T-cell (primary cell): Measurements from ENCODE around the gene PRDX2. TPM values are rescaled to one million over a fixed set of nuclear protein-coding genes. Genes with fewer than 3 reads are reported as not detected.
"Not testable (repeated sequence)": the region's sequence is repeated elsewhere in the genome, so short reads cannot be mapped to it uniquely, and the experiment has no call there.

Experiments used
- ATAC-seq, 4 experiments: fragments of 200-7000 bp in 3 of 4; fragments of 150-1000 bp in 1 of 4; cut with Tn5 transposase; replicated peaks in 1 of 4; 1 replicate in 3 of 4; 2 replicates in 1 of 4; pipeline ENCODE4 v1.10.0; 2021; ENCODE audit warnings: moderate library complexity in 3 of 4, mild to moderate bottlenecking in 2 of 4, moderate number of reproducible peaks in 1 of 4
- CTCF ChIA-PET, 2 donors: fragments of 300-600 bp; sonication (Branson Sonifier 250); formaldehyde crosslinking; loops; one replicate each; lab custom pipeline; 2022; ENCODE audit warnings: antibody characterized with exemption in 2 of 2; lab: Charles Lee
- POLR2A ChIA-PET, 2 donors: fragments of 300-600 bp; sonication (Branson Sonifier 250); formaldehyde crosslinking; loops; one replicate each; lab custom pipeline; 2022; ENCODE audit warnings: antibody characterized with exemption in 2 of 2; lab: Charles Lee
- DNase-seq, 35 experiments: peaks; one replicate each; pipeline versions ENCODE4 v3.0.0 to v3.0.0-alpha.2; 2013 to 2023
- H3K27ac ChIP-seq: one replicate; pipeline ENCODE4 v1.5.1; 2013; ENCODE audit warnings: low read length
- H3K27me3 ChIP-seq, 2 experiments: replicated peaks in 1 of 2; 1 replicate in 1 of 2; 2 replicates in 1 of 2; pipeline versions ENCODE4 v1.6.1 to v1.7.0; 2013; ENCODE audit warnings: low read length in 1 of 2, mixed read lengths in 1 of 2; ENCODE audit not compliant: control insufficient read depth in 2 of 2, insufficient read depth in 2 of 2; ENCODE audit errors: extremely low read depth in 1 of 2
- H3K36me3 ChIP-seq, 2 donors: 1 replicate in 1 of 2; 2 replicates in 1 of 2; pipeline versions ENCODE4 v1.6.1 to v1.7.0; 2013; ENCODE audit warnings: low read length in 1 of 2; ENCODE audit not compliant: control insufficient read depth in 2 of 2, insufficient read depth in 1 of 2; ENCODE audit errors: extremely low read depth in 1 of 2
- H3K4me1 ChIP-seq, 2 experiments: 1 replicate in 1 of 2; 2 replicates in 1 of 2; pipeline versions ENCODE4 v1.6.1 to v1.7.0; 2013; ENCODE audit warnings: low read length in 2 of 2, mixed read lengths in 1 of 2; ENCODE audit not compliant: insufficient read depth in 2 of 2, control insufficient read depth in 1 of 2; ENCODE audit errors: extremely low read depth in 1 of 2
- H3K4me3 ChIP-seq, 2 donors: 1 replicate in 1 of 2; 2 replicates in 1 of 2; pipeline versions ENCODE4 v1.5.1 to v1.7.0; 2013; ENCODE audit warnings: mild to moderate bottlenecking in 2 of 2, low read length in 1 of 2, moderate library complexity in 1 of 2; ENCODE audit not compliant: control insufficient read depth in 1 of 2; ENCODE audit errors: extremely low read depth in 1 of 2
- H3K9me3 ChIP-seq: 2 replicates; pipeline ENCODE4 v1.7.0; 2013
- H3K27ac Mint-ChIP-seq, 2 donors: one replicate each; pipeline ENCODE4 v1.8.0; 2020 to 2021; ENCODE audit warnings: mild to moderate bottlenecking in 2 of 2, mixed read lengths in 2 of 2
- H3K27me3 Mint-ChIP-seq, 2 donors: one replicate each; pipeline ENCODE4 v1.8.0; 2021 to 2022; ENCODE audit warnings: mixed read lengths in 2 of 2
- H3K36me3 Mint-ChIP-seq: one replicate; pipeline ENCODE4 v1.8.0; 2021; ENCODE audit warnings: mixed read lengths
- H3K4me1 Mint-ChIP-seq, 3 donors: one replicate each; pipeline ENCODE4 v1.8.0; 2020 to 2022; ENCODE audit warnings: mixed read lengths in 3 of 3, mild to moderate bottlenecking in 1 of 3
- H3K4me3 Mint-ChIP-seq, 3 donors: one replicate each; pipeline ENCODE4 v1.8.0; 2020 to 2022; ENCODE audit warnings: mild to moderate bottlenecking in 3 of 3, mixed read lengths in 3 of 3, moderate library complexity in 3 of 3
- H3K9me3 Mint-ChIP-seq, 3 donors: one replicate each; pipeline ENCODE4 v1.8.0; 2020 to 2022; ENCODE audit warnings: mixed read lengths in 3 of 3
- WGBS: methylation state at CpG from one replicate; pipeline ENCODE4 v1.1.5; 2013; ENCODE audit warnings: missing lambda C conversion rate; ENCODE audit not compliant: insufficient coverage; 5-methylcytosine and 5-hydroxymethylcytosine counted together
- total RNA-seq, 35 experiments: library from RNA in 6 of 35; stranded (reverse) in 6 of 35; fragments of 120-200 nt in 1 of 35; gene quantifications; one replicate each; pipeline versions ENCODE4 v1.2.1 to v1.2.4 and lab custom pipeline; 2013 to 2026

The PRDX2 gene
- total RNA-seq (100 to 1,000 TPM in 3 of 5 donors, 10 to 100 TPM in 2; 94.5 to 150 (median 134) TPM), total RNA-seq (lab: John Stamatoyannopoulos, UW) (21.8 to 136 (median 60.2) reads per million in 29 experiments)
- 128 TPM for total RNA-seq (2013)

- H3K4me1 ChIP-seq = peaks cover 6 to 37% of the 10 kb centered on the region in 2 experiments
- H3K27me3 ChIP-seq = peaks cover 0 to 2% of the 10 kb centered on the region in 2 experiments
- peak within 1 kb of the TSS; percentile 76 to 85 for H3K27ac Mint-ChIP-seq
- no peaks in the 10 kb centered on the region for H3K27me3 Mint-ChIP-seq
- ChIA-PET POLR2A (interaction anchor here (0.6 kb wide), 2 partner anchors 25 to 1604 kb away, joined by 3 to 7 read pairs; no protein-coding TSS in a partner anchor), CTCF (interaction anchor here in 1 of 2 donors (0.6 kb wide), 1 partner anchor 290 kb away, joined by 4 read pairs; no protein-coding TSS in a partner anchor)
- peaks cover 24 to 33% (median 29%) of the 10 kb centered on the region in 3 donors for H3K4me1 Mint-ChIP-seq
- H3K4me3 Mint-ChIP-seq = peak within 1 kb of the TSS; percentile 86 to 87 (median 86)
- H3K4me3 ChIP-seq = peak within 1 kb of the TSS; percentile 93 to 96
- peaks cover 0 to 20% of the 10 kb centered on the region in 2 donors for H3K36me3 ChIP-seq
- DNase-seq (peak in 27 of 35 experiments; percentile 33 to 83 (median 58)), ATAC-seq (peak; percentile 22 to 80 (median 78))
- H3K36me3 Mint-ChIP-seq = peaks cover under 1% of the 10 kb centered on the region
- no peaks in the 10 kb centered on the region for H3K9me3 Mint-ChIP-seq
- WGBS = under 1% methylated on average over 77 of the region's 78 CpGs
- no peaks in the 10 kb centered on the region for H3K9me3 ChIP-seq
- H3K27ac ChIP-seq = peak within 1 kb of the TSS; percentile 65
Observed at GRCh38 chr19:12801466-12802266, at the start of gene PRDX2, which contains the start of gene THSD8. TSS of gene PRDX2 (minus strand) at chr19:12801800. CDS start at chr19:12801261, 539 bp downstream. TSS of gene THSD8 (plus strand) at chr19:12802069. CDS start at chr19:12802072, 3 bp downstream.

GRCh38 chr19:12847159-12848139, 45.8 kb upstream of the PRDX2 start:
- CTCF ChIA-PET = interaction anchor here (0.5 to 1.2 kb wide), 18 partner anchors 10 to 1597 kb away, joined by 3 to 7 read pairs (median 4); partner anchors contain the start of gene RNASEH2A (in 1 of the 2)
- Histone ChIP-seq H3K4me1 (peaks cover 0 to 11% of the 10 kb centered on the region in 2 experiments), H3K27ac (no peak overlapping the region), H3K4me3 (peak overlapping the region; percentile 11 to 15), H3K36me3 (no peaks in the 10 kb centered on the region), H3K9me3 (no peaks in the 10 kb centered on the region), H3K27me3 (peaks cover 5 to 57% of the 10 kb centered on the region in 2 experiments)
- Mint-ChIP-seq H3K36me3 (no peaks in the 10 kb centered on the region), H3K27ac (no peak overlapping the region), H3K4me1 (peaks cover 0 to 8% (median 6%) of the 10 kb centered on the region in 3 donors), H3K27me3 (peaks cover 24 to 37% of the 10 kb centered on the region in 2 donors), H3K9me3 (no peaks in the 10 kb centered on the region), H3K4me3 (peak overlapping the region; percentile 17 to 45 (median 36))
- POLR2A ChIA-PET = interaction anchor here (0.6 kb wide), 4 partner anchors 25 to 55 kb away, joined by 3 to 8 read pairs (median 4); no protein-coding TSS in a partner anchor
- peak; percentile 32 to 86 (median 66) for DNase-seq
- 9% methylated on average over 57 of the region's 69 CpGs for WGBS
- ATAC-seq = peak; percentile 93 to 97 (median 96)

GRCh38 chr19:12846613-12847012, 45.0 kb upstream of the PRDX2 start:
- H3K4me1 Mint-ChIP-seq, H3K9me3 ChIP-seq, H3K36me3 ChIP-seq, H3K9me3 Mint-ChIP-seq, H3K4me3 Mint-ChIP-seq, DNase-seq, H3K27ac Mint-ChIP-seq, ATAC-seq, H3K36me3 Mint-ChIP-seq, H3K27ac ChIP-seq, H3K4me3 ChIP-seq: not testable (repeated sequence)
- Histone ChIP-seq H3K4me1 (peaks cover 0 to 13% of the 10 kb centered on the region in 2 experiments), H3K27me3 (peaks cover 11 to 61% of the 10 kb centered on the region in 2 experiments)
- CTCF ChIA-PET = interaction anchor here (0.6 to 1.2 kb wide), 11 partner anchors 22 to 282 kb away, joined by 3 to 7 read pairs (median 5); partner anchors contain the start of gene RNASEH2A (in 1 of the 2)
- peaks cover 30 to 44% of the 10 kb centered on the region in 2 donors for H3K27me3 Mint-ChIP-seq
- POLR2A ChIA-PET = interaction anchor here in 1 of 2 donors (0.6 kb wide), 1 partner anchor 54 kb away, joined by 5 read pairs; no protein-coding TSS in a partner anchor
- WGBS = 29% methylated on average over 1 of the region's 7 CpGs

GRCh38 chr19:12843999-12844732, 42.6 kb upstream of the PRDX2 start:
- Histone ChIP-seq H3K9me3 (no peaks in the 10 kb centered on the region), H3K4me3 (no peak overlapping the region), H3K4me1 (peaks cover 0 to 27% of the 10 kb centered on the region in 2 experiments), H3K27me3 (peaks cover 19 to 81% of the 10 kb centered on the region in 2 experiments), H3K27ac (no peak overlapping the region), H3K36me3 (no peaks in the 10 kb centered on the region)
- Mint-ChIP-seq H3K4me3 (no peak overlapping the region), H3K9me3 (no peaks in the 10 kb centered on the region), H3K27me3 (peaks cover 52 to 67% of the 10 kb centered on the region in 2 donors), H3K36me3 (no peaks in the 10 kb centered on the region), H3K4me1 (peaks cover 12 to 30% (median 25%) of the 10 kb centered on the region in 3 donors), H3K27ac (no peak overlapping the region)
- WGBS = 89% methylated on average over 3 of the region's 3 CpGs
- DNase-seq (no peak), ATAC-seq (no peak)
- CTCF ChIA-PET = no interaction called here
- POLR2A ChIA-PET = no interaction called here

- no peak for DNase-seq
- WGBS = 93% methylated on average over 4 of the region's 11 CpGs
- peaks cover 16 to 34% (median 29%) of the 10 kb centered on the region in 3 donors for H3K4me1 Mint-ChIP-seq
- Histone ChIP-seq H3K4me1 (peaks cover 2 to 36% of the 10 kb centered on the region in 2 experiments), H3K9me3 (no peaks in the 10 kb centered on the region), H3K4me3 (no peak overlapping the region), H3K27me3 (peaks cover 20 to 90% of the 10 kb centered on the region in 2 experiments), H3K27ac (no peak overlapping the region), H3K36me3 (no peaks in the 10 kb centered on the region)
- no peak overlapping the region for H3K4me3 Mint-ChIP-seq
- no peaks in the 10 kb centered on the region for H3K9me3 Mint-ChIP-seq
- ChIA-PET CTCF (no interaction called here), POLR2A (no interaction called here)
- no peaks in the 10 kb centered on the region for H3K36me3 Mint-ChIP-seq
- no peak overlapping the region for H3K27ac Mint-ChIP-seq
- no peak for ATAC-seq
- H3K27me3 Mint-ChIP-seq = peaks cover 55 to 68% of the 10 kb centered on the region in 2 donors
Observed at GRCh38 chr19:12843328-12843727, 41.7 kb upstream of the PRDX2 start.
